Gastroesophageal sphincter (tissue), 4 donors: ENCODE data around the gene CACUL1. TPM values are rescaled to one million over a fixed set of nuclear protein-coding genes. Genes with fewer than 3 reads are reported as not detected.
A peak's percentile ranks its signal among the peaks of the same experiment; 100 is the strongest.
"Not testable (repeated sequence)": the region's sequence is repeated elsewhere in the genome, so short reads cannot be mapped to it uniquely, and the experiment has no call there.

ENCODE experiments used
- ATAC-seq: fragments of 150-250 bp; one replicate; pipeline ENCODE4 v1.9.1; 2016; ENCODE audit warnings: mild to moderate bottlenecking, moderate library complexity
- H3K27ac ChIP-seq, 4 donors: fragments of 200-600 bp; sonication (generic) in 3 of 4; 1 replicate in 3 of 4; 2 replicates in 1 of 4; pipeline ENCODE4 v1.5.1; 2016 to 2019
- H3K27me3 ChIP-seq: fragments of 200-600 bp; sonication (generic); one replicate; pipeline ENCODE4 v1.5.1; 2019
- H3K36me3 ChIP-seq, 2 donors: fragments of 200-600 bp; sonication (generic); one replicate each; pipeline ENCODE4 v1.5.1; 2019; ENCODE audit warnings: control low read depth in 1 of 2
- H3K4me1 ChIP-seq, 3 donors: fragments of 200-600 bp; sonication (generic); 1 replicate in 2 of 3; 2 replicates in 1 of 3; pipeline ENCODE4 v1.5.1; 2016 to 2019; ENCODE audit warnings: control low read depth in 2 of 3
- H3K4me3 ChIP-seq, 2 donors: fragments of 200-600 bp; sonication (generic); one replicate each; pipeline ENCODE4 v1.5.1; 2019; ENCODE audit warnings: mild to moderate bottlenecking in 1 of 2, moderate library complexity in 1 of 2
- H3K9me3 ChIP-seq, 3 donors: fragments of 200-600 bp; sonication (generic); one replicate each; pipeline ENCODE4 v1.5.1; 2017 to 2019; ENCODE audit warnings: control low read depth in 2 of 3
- EP300 ChIP-seq: sonication (generic); formaldehyde crosslinking; IDR thresholded peaks from one replicate; pipeline ENCODE4 v1.6.1; 2017; ENCODE audit warnings: antibody characterized with exemption, mild to moderate bottlenecking
- POLR2A ChIP-seq, 2 donors: fragments of 450-650 bp; IDR thresholded peaks; one replicate each; pipeline ENCODE4 v1.6.1; 2017; ENCODE audit warnings: antibody characterized with exemption in 2 of 2, mild to moderate bottlenecking in 2 of 2, moderate library complexity in 1 of 2
- POLR2AphosphoS5 ChIP-seq: sonication (generic); formaldehyde crosslinking; IDR thresholded peaks from one replicate; pipeline ENCODE4 v1.6.1; 2017; ENCODE audit warnings: antibody characterized with exemption
- WGBS, 2 donors: methylation state at CpG; one replicate each; pipeline ENCODE4 v1.1.5; 2018; ENCODE audit warnings: low coverage in 1 of 2; 5-methylcytosine and 5-hydroxymethylcytosine counted together
- total RNA-seq, 4 donors: library from RNA; depleted of rRNA; stranded (reverse); fragments of >200 nt; gene quantifications; one replicate each; pipeline ENCODE4 v1.1.0, GENCODE V29; 2016
- TF ChIP-seq, protein P1 (sequence below), 4 experiments: fragments of 200-600 bp in 2 of 4; fragments of 450-650 bp in 2 of 4; sonication (generic) in 1 of 4; IDR thresholded peaks; one replicate each; pipeline ENCODE4 v1.5.1; 2017 to 2019; ENCODE audit warnings: antibody characterized with exemption in 4 of 4, mild to moderate bottlenecking in 2 of 4, moderate library complexity in 2 of 4

The CACUL1 gene
- total RNA-seq, 4 donors from 2014 or later, result 35.7 to 67.2 (median 45.6) TPM

- no peak for ATAC-seq
- WGBS, 2 donors, result 33 to 46% methylated on average over 2 to 3 of the region's 3 CpGs
- H3K27ac ChIP-seq, result no peak overlapping the region
Measured at GRCh38 chr10:118799777-118800176, 45.0 kb upstream of the CACUL1 start.

GRCh38 chr10:118798231-118798662 is 43.5 kb upstream of the CACUL1 start:
- Histone ChIP-seq H3K9me3 (no peaks in the 10 kb centered on the region), H3K4me1 (peaks cover 0 to 11% (median 5%) of the 10 kb centered on the region in 3 donors), H3K4me3 (no peak overlapping the region), H3K27ac (peak overlapping the region in 2 of 4 donors; percentile 60 to 76), H3K36me3 (no peaks in the 10 kb centered on the region), H3K27me3 (no peaks in the 10 kb centered on the region)
- TF ChIP-seq EP300 (no peak), POLR2A (IDR thresholded peaks at IDR 0.05) (no peak), POLR2AphosphoS5 (peak; percentile 10)
- TF ChIP-seq, protein P1, sequence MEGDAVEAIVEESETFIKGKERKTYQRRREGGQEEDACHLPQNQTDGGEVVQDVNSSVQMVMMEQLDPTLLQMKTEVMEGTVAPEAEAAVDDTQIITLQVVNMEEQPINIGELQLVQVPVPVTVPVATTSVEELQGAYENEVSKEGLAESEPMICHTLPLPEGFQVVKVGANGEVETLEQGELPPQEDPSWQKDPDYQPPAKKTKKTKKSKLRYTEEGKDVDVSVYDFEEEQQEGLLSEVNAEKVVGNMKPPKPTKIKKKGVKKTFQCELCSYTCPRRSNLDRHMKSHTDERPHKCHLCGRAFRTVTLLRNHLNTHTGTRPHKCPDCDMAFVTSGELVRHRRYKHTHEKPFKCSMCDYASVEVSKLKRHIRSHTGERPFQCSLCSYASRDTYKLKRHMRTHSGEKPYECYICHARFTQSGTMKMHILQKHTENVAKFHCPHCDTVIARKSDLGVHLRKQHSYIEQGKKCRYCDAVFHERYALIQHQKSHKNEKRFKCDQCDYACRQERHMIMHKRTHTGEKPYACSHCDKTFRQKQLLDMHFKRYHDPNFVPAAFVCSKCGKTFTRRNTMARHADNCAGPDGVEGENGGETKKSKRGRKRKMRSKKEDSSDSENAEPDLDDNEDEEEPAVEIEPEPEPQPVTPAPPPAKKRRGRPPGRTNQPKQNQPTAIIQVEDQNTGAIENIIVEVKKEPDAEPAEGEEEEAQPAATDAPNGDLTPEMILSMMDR (IDR thresholded peaks at IDR 0.05), result no peak
- ATAC-seq, result peak; percentile 60
- 0 to 24% methylated on average over 1 to 2 of the region's 3 CpGs for WGBS, 2 donors

More at GRCh38 chr10:118799777-118800176, 45.0 kb upstream of the CACUL1 start:
- TF ChIP-seq POLR2AphosphoS5, result no peak
- TF ChIP-seq EP300, result no peak
- TF ChIP-seq, protein P1 (IDR thresholded peaks at IDR 0.05), result no peak
- no peak for TF ChIP-seq POLR2A (IDR thresholded peaks at IDR 0.05)
- Histone ChIP-seq H3K9me3 (no peaks in the 10 kb centered on the region), H3K27me3 (no peaks in the 10 kb centered on the region), H3K4me3 (no peak overlapping the region), H3K36me3 (no peaks in the 10 kb centered on the region), H3K4me1 (peaks cover 0 to 11% (median 5%) of the 10 kb centered on the region in 3 donors)

DNA sequence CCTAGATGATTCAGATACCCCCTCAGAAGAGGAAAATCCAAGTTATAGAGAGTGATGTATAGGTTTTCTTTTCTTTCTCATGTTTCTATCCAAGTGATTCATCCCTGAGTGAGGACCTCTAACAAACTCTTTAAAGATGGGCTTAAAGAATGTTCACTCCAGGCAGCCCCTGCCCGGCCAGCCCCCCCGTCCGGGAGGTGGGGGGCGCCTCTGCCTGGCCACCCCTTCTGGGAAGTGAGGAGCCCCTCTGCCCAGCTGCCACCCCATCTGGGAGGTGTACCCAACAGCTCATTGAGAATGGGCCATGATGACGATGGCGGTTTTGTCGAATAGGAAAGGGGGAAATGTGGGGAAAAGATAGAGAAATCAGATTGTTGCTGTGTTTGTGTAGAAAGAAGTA is 40.2 kb upstream of the CACUL1 start:
- not testable (repeated sequence) for H3K27me3 ChIP-seq, H3K27ac ChIP-seq, H3K9me3 ChIP-seq, H3K4me3 ChIP-seq, ATAC-seq, H3K36me3 ChIP-seq
- no CpG with 5 or more reads among the region's 7 CpGs for WGBS, 2 donors
- H3K4me1 ChIP-seq, result peaks cover 0 to 11% (median 5%) of the 10 kb centered on the region in 3 donors

- no peak for TF ChIP-seq EP300
- TF ChIP-seq, protein P1 (IDR thresholded peaks at IDR 0.05), result no peak
- no peak for TF ChIP-seq POLR2AphosphoS5
- 87 to 92% methylated on average over 4 of the region's 6 CpGs for WGBS, 2 donors
- Histone ChIP-seq H3K27ac (no peak overlapping the region), H3K9me3 (no peaks in the 10 kb centered on the region), H3K4me1 (peaks cover 0 to 7% (median 5%) of the 10 kb centered on the region in 3 donors), H3K27me3 (no peaks in the 10 kb centered on the region), H3K4me3 (no peak overlapping the region), H3K36me3 (no peaks in the 10 kb centered on the region)
- ATAC-seq, result no peak
Measured at GRCh38 chr10:118793545-118793944, 38.8 kb upstream of the CACUL1 start.

DNA sequence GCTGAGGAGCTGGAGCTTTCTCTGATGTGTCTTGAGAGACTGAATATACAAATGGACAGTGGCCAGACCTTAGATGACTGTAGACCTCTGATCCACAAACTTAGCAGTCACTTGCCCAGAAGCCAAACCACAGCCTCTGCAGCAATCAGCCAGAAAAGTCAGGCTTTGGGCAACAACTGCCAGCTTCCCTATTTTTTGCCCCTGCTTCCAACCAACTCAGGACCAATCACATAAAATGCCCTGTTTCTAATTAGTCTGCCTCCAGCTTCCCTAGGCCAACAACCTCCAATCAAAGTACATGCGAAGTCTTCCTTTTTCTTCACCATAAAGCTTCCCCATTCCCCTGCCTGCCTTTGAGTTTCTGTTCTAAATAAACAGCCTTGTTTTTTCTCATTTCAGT is 37.8 kb upstream of the CACUL1 start:
- no peak for TF ChIP-seq POLR2A (IDR thresholded peaks at IDR 0.05)
- TF ChIP-seq EP300, result no peak
- TF ChIP-seq, protein P1 (IDR thresholded peaks at IDR 0.05), result no peak
- TF ChIP-seq POLR2AphosphoS5, result no peak
- Histone ChIP-seq H3K4me3 (no peak overlapping the region), H3K36me3 (no peaks in the 10 kb centered on the region), H3K27ac (no peak overlapping the region), H3K27me3 (no peaks in the 10 kb centered on the region), H3K4me1 (no peaks in the 10 kb centered on the region), H3K9me3 (no peaks in the 10 kb centered on the region)
- ATAC-seq, result peak; percentile 69
- 71 to 85% methylated on average over 1 of the region's 1 CpG for WGBS, 2 donors
